Mucosa of rectum (tissue), 2 donors: ENCODE data around the gene SOX6.

ENCODE experiments used
- H3K27ac ChIP-seq, 2 donors: one replicate each; pipeline ENCODE4 v1.7.0; 2013; ENCODE audit warnings: inconsistent platforms in 2 of 2, low read depth in 2 of 2, low read length in 2 of 2
- H3K27me3 ChIP-seq, 2 donors: one replicate each; pipeline ENCODE4 v1.7.0; 2013; ENCODE audit warnings: low read length in 2 of 2; ENCODE audit not compliant: control insufficient read depth in 2 of 2, insufficient read depth in 2 of 2
- H3K36me3 ChIP-seq, 2 donors: one replicate each; pipeline ENCODE4 v1.7.0; 2013; ENCODE audit warnings: low read length in 2 of 2; ENCODE audit not compliant: control insufficient read depth in 2 of 2, insufficient read depth in 2 of 2
- H3K4me1 ChIP-seq, 2 donors: one replicate each; pipeline ENCODE4 v1.7.0; 2013; ENCODE audit warnings: low read length in 2 of 2, mild to moderate bottlenecking in 1 of 2; ENCODE audit not compliant: control insufficient read depth in 2 of 2, insufficient read depth in 2 of 2
- H3K4me3 ChIP-seq, 2 donors: one replicate each; pipeline ENCODE4 v1.7.0; 2013; ENCODE audit warnings: low read length in 2 of 2
- H3K9ac ChIP-seq, 2 donors: one replicate each; pipeline ENCODE4 v1.7.0; 2013; ENCODE audit warnings: low read length in 2 of 2, low read depth in 1 of 2, mild to moderate bottlenecking in 1 of 2
- H3K9me3 ChIP-seq, 2 donors: one replicate each; pipeline ENCODE4 v1.7.0; 2013; ENCODE audit warnings: low read length in 2 of 2; ENCODE audit not compliant: control insufficient read depth in 2 of 2
- donor health status: healthy.
- donor health status: Normal muscosa, but diverticular disease.

Gene SOX6

DNA sequence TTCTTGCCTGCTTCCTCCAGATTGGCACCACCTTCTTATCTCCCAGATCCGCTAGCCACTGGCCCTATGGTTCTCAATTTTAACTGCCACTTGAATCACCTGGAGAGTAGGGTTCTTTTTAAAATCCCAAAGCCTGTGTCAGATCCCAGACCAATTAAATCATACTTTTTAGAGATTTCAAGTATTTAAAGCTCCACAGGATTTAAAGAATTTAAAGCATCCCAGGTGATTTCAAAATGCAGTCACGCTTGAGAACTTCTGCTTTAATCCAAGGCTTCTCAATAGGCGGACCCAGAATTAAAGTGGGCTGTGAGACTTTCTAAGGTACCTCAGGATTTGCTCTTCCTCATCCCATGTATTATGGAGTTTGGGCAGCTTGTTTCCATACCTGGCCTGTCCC is 400.0 kb downstream of the SOX6 start:
- Histone ChIP-seq H3K4me1 (no peaks in the 10 kb centered on the region), H3K27me3 (no peaks in the 10 kb centered on the region), H3K36me3 (no peaks in the 10 kb centered on the region), H3K9ac (no peak overlapping the region), H3K9me3 (no peaks in the 10 kb centered on the region), H3K4me3 (no peak overlapping the region), H3K27ac (no peak overlapping the region)

DNA sequence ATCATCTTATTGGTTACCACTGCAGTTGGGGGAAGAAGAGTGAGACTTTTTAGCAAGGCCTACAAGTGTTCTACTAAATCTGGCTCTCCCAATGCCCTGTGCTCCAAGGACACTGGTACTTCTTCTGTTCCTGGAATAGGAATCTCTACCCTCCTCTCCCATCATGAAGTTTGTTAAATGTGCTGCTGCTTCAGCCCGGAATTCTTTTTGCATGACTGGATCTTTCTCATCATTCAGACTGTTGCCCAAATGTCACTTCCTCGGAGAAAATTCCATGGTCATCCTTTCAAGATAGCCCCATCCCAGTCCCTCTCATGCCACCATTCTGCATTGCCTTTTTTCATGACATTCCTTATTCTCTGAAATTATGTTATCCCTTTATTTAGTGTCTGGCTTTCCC is 400.8 kb downstream of the SOX6 start:
- Histone ChIP-seq H3K36me3 (no peaks in the 10 kb centered on the region), H3K9ac (no peak overlapping the region), H3K4me1 (no peaks in the 10 kb centered on the region), H3K4me3 (no peak overlapping the region), H3K9me3 (no peaks in the 10 kb centered on the region), H3K27ac (no peak overlapping the region), H3K27me3 (no peaks in the 10 kb centered on the region)

DNA sequence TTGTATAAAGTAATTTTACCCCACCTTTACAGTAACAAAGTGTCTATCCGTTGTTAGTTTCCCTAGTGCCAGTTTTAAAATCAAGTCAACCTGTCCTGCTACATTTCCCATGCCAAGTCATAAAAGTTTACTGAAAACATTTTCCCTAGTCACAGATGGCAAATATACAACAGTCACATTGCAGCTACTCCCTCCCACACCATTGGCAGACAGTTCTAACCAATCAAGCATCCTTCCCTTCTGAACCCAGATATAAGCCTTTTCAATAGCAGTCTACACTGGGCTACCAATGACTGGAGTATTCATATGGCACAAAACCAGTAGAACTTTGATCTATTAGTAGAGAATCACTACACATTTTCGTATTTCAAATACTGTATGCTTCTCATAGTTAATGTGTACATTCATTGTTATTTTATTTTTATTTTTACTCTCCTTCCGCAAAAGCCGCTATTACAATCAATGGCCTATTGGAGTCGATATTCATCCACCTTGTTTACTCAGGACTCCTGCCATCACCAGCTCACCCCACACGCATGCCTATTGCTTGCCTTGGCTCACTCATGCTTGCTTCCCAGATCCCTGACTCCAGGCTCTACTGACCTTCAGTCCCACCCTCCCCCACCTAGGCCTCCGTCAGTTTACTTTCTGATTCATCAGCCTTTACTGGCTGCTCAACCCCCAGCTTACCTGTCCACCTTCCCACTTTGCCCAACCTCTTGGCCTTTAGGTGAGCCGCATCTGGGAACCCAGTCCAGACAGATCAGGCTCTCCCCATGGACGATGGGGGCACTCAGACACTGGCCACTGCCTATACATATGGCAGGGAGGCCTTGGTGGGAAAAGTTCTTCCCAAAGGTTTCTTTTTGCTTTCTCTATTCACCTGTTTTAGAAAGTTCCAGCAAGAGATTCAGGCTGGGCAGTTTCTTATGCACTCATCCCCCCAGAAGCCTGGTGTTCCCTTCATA is 408.4 kb downstream of the SOX6 start:
- Histone ChIP-seq H3K4me3 (no peak overlapping the region), H3K27me3 (no peaks in the 10 kb centered on the region), H3K27ac (no peak overlapping the region), H3K36me3 (no peaks in the 10 kb centered on the region), H3K9me3 (no peaks in the 10 kb centered on the region), H3K9ac (no peak overlapping the region), H3K4me1 (peaks cover 4 to 6% of the 10 kb centered on the region in 2 donors)

DNA sequence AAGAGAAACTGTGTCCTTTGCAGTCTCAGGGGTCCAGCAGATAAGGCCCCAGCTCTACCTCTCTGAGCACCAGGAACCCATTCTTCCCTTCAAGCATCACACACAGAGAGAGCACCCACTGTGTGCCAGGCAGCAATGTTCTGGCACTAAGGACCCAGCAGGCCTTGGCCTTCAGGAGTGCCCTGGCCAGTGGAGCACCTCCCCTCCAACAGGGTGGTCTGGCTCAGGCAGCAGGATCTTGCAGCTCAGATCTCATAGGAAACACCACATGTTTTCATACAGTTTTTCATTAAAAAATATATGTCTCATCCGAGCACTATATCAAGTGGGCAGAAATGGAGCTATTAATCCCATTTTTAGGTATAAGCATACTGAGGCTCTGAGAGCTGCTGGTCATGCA is 410.6 kb downstream of the SOX6 start:
- H3K9ac ChIP-seq: no peak overlapping the region
- no peaks in the 10 kb centered on the region for H3K36me3 ChIP-seq
- no peak overlapping the region for H3K4me3 ChIP-seq
- H3K9me3 ChIP-seq: no peaks in the 10 kb centered on the region
- peaks cover 4 to 6% of the 10 kb centered on the region in 2 donors for H3K4me1 ChIP-seq
- H3K27ac ChIP-seq: no peak overlapping the region
- no peaks in the 10 kb centered on the region for H3K27me3 ChIP-seq

DNA sequence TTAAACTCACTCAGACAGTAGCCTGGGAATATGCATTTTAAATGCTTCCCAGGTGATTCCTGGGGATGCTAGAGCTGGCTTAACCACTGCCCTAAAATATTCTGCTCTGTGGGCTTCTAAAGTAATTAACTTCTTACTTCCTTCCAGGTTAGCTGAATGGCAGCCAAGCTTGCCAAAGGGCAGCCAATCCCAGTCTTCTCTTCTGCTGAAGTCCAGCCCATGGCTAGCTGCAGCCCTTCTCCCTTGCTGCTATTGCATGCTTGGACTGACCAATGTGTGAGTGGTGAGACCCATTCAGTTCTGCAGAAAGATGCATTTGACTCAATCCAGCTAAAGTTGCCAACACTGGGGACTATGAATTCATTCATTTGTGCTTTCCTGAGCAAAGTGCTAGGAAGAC is 411.9 kb downstream of the SOX6 start:
- H3K9me3 ChIP-seq: no peaks in the 10 kb centered on the region
- H3K4me1 ChIP-seq: peaks cover 4 to 6% of the 10 kb centered on the region in 2 donors
- no peak overlapping the region for H3K4me3 ChIP-seq
- H3K27me3 ChIP-seq: no peaks in the 10 kb centered on the region
- no peak overlapping the region for H3K27ac ChIP-seq
- H3K9ac ChIP-seq: no peak overlapping the region
- no peaks in the 10 kb centered on the region for H3K36me3 ChIP-seq

DNA sequence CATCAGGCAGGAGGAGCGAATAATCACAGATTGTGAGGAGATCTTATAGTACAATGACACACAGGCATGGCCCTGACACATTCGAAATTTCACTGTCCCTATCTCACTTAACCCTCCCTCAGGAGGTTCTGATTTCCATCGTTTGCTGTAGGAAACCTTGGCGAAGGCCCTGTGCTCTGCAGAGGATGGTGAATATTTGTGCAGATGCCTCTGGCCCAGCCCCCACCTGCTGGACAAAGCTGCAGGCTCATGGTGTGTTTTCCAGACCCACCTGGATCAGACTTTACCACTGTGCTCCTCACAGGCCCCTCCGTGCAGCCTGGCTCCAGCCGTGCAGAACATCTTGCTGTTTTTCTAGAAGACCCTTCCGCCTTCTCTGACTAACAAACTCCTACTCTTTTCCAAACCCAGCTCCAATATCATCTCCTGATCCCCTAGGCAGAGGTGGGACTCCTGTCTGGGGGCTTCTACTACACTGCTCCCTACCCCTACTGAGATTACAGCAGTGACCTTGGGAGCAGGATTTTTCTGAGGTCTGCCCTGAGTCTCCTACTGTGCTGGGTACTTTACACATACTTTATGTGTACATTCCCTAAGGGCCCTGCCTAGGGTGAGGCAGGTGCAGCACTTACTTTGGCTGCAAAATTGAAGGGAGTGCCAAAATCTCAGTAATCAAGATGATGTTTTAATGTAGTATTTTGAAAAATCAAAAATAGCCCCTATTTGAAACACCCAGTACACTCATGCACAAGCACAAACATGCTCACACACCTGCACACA is 412.7 kb downstream of the SOX6 start:
- no peak overlapping the region for H3K27ac ChIP-seq

DNA sequence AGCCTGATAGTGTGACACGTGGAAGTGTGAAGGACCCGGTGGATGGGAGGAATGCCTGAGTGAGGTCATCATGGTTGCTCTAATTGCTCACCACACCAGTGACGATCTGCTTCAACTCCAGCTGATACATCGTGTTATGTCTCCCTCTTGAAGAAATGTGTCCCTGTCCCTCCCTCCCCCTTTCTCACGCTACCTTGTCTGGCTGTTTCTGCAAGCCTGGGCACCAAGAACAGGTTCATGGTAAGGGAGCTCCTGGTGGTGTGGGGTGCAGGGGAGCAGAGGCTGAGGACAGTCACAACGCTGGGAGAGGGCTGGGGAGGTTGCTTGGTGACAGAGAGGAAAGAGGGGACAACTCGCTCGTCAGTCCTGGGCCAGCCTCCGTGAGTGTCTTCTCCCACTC is 413.4 kb downstream of the SOX6 start:
- no peaks in the 10 kb centered on the region for H3K27me3 ChIP-seq
- H3K4me3 ChIP-seq: no peak overlapping the region
- H3K36me3 ChIP-seq: no peaks in the 10 kb centered on the region
- no peaks in the 10 kb centered on the region for H3K9me3 ChIP-seq
- H3K9ac ChIP-seq: no peak overlapping the region
- H3K4me1 ChIP-seq: peaks cover 4 to 6% of the 10 kb centered on the region in 2 donors
- H3K27ac ChIP-seq: no peak overlapping the region

More for the DNA sequence above, 412.7 kb downstream of the SOX6 start:
- H3K9ac ChIP-seq: no peak overlapping the region
- H3K27me3 ChIP-seq: no peaks in the 10 kb centered on the region
- H3K4me3 ChIP-seq: no peak overlapping the region
- H3K4me1 ChIP-seq: peaks cover 4 to 6% of the 10 kb centered on the region in 2 donors
- H3K9me3 ChIP-seq: no peaks in the 10 kb centered on the region
- H3K36me3 ChIP-seq: no peaks in the 10 kb centered on the region

DNA sequence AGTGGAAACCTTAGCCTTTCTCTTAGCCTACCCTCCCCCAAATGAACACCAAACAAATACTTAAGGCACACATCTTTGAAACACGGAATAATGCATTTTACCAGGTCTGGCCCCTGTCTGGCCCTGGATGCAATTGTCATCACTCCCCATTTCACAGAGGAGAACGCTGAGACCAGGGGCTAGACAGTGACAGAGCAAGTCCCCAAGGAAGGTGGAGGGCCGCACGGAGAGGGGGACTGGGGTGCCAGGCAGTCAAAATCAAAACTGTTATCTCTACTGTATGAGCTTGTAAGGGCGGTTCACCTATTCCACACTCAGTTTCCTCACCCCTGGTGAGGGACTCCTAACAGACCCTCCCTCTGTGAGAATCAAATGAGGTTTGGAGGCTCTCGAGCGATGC is 414.2 kb downstream of the SOX6 start:
- Histone ChIP-seq H3K27ac (no peak overlapping the region), H3K36me3 (no peaks in the 10 kb centered on the region), H3K9ac (no peak overlapping the region), H3K9me3 (no peaks in the 10 kb centered on the region), H3K27me3 (no peaks in the 10 kb centered on the region), H3K4me1 (peaks cover 4 to 6% of the 10 kb centered on the region in 2 donors), H3K4me3 (no peak overlapping the region)

DNA sequence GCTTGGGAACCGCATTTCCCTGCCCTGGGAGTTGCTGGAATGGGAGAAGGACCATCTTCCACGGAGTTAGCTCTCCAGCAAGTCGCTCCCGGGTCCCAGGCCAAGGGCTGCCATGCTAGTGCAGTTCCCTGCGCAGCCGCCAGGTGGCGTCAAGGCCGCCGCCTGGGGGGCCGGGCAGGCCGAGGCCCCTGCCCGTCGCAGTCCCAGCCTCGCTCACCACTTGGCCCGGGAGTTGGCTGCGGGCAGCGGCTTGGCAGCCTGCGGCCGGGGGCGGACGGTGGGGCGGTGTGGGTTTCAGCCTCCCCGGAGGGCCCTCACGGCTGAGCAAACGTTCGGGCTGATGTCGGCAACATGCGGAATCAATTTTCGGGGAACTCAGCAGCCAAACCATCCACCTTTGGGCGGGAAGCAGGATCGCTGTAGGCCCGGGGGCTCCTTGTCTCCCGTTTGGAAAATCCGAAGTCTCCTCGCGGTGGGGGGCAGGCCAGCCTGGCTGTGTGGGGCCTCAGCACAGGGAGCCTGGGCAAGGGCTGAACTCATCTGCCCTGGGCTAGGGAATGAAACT is 415.1 kb downstream of the SOX6 start:
- Histone ChIP-seq H3K36me3 (no peaks in the 10 kb centered on the region), H3K9me3 (no peaks in the 10 kb centered on the region), H3K4me3 (no peak overlapping the region), H3K9ac (no peak overlapping the region), H3K27me3 (no peaks in the 10 kb centered on the region), H3K4me1 (peaks cover 4 to 7% of the 10 kb centered on the region in 2 donors), H3K27ac (no peak overlapping the region)
